AG08395 (cell line): Measurements from ENCODE around the gene VSIG10.
"Not testable (repeated sequence)": the region's sequence is repeated elsewhere in the genome, so short reads cannot be mapped to it uniquely, and the experiment has no call there.

ENCODE experiments used
- DNase-seq: peaks from one replicate; pipeline ENCODE4 v3.0.0; 2012; ENCODE audit warnings: mixed read lengths, low spot score

The VSIG10 gene

GRCh38 chr12:118032188-118032587 is 71.6 kb downstream of the VSIG10 start:
- no peak for DNase-seq

GRCh38 chr12:118029166-118029565 is 74.6 kb downstream of the VSIG10 start:
- no peak for DNase-seq

GRCh38 chr12:118025168-118025567 is 78.6 kb downstream of the VSIG10 start:
- no peak for DNase-seq

GRCh38 chr12:118023301-118023860 is 80.4 kb downstream of the VSIG10 start:
- DNase-seq: no peak

GRCh38 chr12:118022728-118023109 is 81.1 kb downstream of the VSIG10 start:
- no peak for DNase-seq

GRCh38 chr12:118022097-118022727 is 81.6 kb downstream of the VSIG10 start:
- not testable (repeated sequence) for DNase-seq

- no peak for DNase-seq
These were observed 83.8 kb downstream of the VSIG10 start for GRCh38 chr12:118020036-118020435.

- DNase-seq: no peak
These were observed 85.9 kb downstream of the VSIG10 start for GRCh38 chr12:118017926-118018325.

- peak; percentile 99 for DNase-seq
These were observed 87.2 kb downstream of the VSIG10 start, which contains the start of gene RFC5 for GRCh38 chr12:118016424-118017264. TSS of gene RFC5 (plus strand) at chr12:118016703. CDS start at chr12:118016828, 125 bp downstream.

- peak; percentile 6 for DNase-seq
These were observed 87.9 kb downstream of the VSIG10 start for GRCh38 chr12:118015944-118016343.

- DNase-seq: no peak
These were observed 88.5 kb downstream of the VSIG10 start for GRCh38 chr12:118015306-118015705.
